Tracheal epithelial cell (primary cell): ENCODE results near the gene TBCCD1. TPM values are rescaled to one million over a fixed set of nuclear protein-coding genes. Genes with fewer than 3 reads are reported as not detected.

Experiments
- total RNA-seq: library from RNA; depleted of rRNA; stranded (reverse); fragments of >200 nt; gene quantifications from 2 replicates; pipeline ENCODE4 v1.2.1, GENCODE V29; 2014

TBCCD1 gene, protein sequence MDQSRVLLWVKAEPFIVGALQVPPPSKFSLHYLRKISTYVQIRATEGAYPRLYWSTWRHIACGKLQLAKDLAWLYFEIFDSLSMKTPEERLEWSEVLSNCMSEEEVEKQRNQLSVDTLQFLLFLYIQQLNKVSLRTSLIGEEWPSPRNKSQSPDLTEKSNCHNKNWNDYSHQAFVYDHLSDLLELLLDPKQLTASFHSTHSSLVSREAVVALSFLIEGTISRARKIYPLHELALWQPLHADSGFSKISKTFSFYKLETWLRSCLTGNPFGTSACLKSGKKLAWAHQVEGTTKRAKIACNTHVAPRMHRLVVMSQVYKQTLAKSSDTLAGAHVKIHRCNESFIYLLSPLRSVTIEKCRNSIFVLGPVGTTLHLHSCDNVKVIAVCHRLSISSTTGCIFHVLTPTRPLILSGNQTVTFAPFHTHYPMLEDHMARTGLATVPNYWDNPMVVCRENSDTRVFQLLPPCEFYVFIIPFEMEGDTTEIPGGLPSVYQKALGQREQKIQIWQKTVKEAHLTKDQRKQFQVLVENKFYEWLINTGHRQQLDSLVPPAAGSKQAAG
- total RNA-seq: 9.4 and 14.5 TPM in 2 replicates

GRCh38 chr3:186567072-186567921 lies at the start of gene TBCCD1:
TSS of gene TBCCD1 (minus strand) at chr3:186567339. CDS start at chr3:186564329, 3,010 bp downstream.

GRCh38 chr3:186612721-186613636 lies 45.8 kb upstream of the TBCCD1 start, which contains the start of gene AHSG:
TSS of gene AHSG (plus strand) at chr3:186613060. CDS start at chr3:186613142, 82 bp downstream.

GRCh38 chr3:186570096-186570940 lies 3.2 kb upstream of the TBCCD1 start, which contains the start of gene DNAJB11:
TSS of gene DNAJB11 (plus strand) at chr3:186570720. CDS start at chr3:186570898, 178 bp downstream.

DNA sequence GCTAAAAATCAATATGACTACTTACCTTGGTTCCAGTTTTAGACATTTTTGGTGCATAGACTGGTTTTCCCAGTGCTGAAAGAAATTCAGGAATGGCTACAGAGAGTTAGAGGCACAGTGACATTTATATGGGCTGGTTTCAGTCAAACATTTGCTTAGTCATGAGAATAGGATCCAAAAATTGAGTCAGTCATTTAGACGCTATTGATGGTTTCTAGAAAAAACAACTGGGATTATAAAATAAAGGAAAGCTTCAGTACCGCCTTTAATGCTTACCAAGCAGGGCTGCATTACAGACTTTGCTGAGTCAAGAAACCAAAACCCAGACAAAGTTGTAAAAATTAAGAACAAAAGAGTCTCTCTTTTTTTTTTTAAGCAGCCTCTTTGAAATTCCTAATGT lies 22.9 kb downstream of the TBCCD1 start, which contains the start of gene CRYGS:
Gene CRYGS, minus strand, starts transcription at position 100 of the 400 bp plus-strand sequence. Its CDS starts 54 bp downstream, at position 46.

Other genes starting within 250 kb of the TBCCD1 start
- 0.48 TPM in 1 of 2 replicates, not detected in the other for gene DGKG, start 205.1 kb downstream of the TBCCD1 start, total RNA-seq
- gene CRYGS, start 23.0 kb downstream of the TBCCD1 start, total RNA-seq: 0.43 and 0.48 TPM in 2 replicates
- 36.4 and 51.6 TPM in 2 replicates for gene DNAJB11, start 3.4 kb upstream of the TBCCD1 start, total RNA-seq
- gene AHSG, start 45.7 kb upstream of the TBCCD1 start, total RNA-seq: not detected in 2 replicates
- not detected in 2 replicates for gene FETUB, start 73.1 kb upstream of the TBCCD1 start, total RNA-seq
- gene HRG, start 98.7 kb upstream of the TBCCD1 start, total RNA-seq: not detected in 2 replicates
- not detected in 2 replicates for gene KNG1, start 150.0 kb upstream of the TBCCD1 start, total RNA-seq
- 511 and 723 TPM in 2 replicates for gene EIF4A2, start 216.2 kb upstream of the TBCCD1 start, total RNA-seq
- 13.6 and 16.4 TPM in 2 replicates for gene RFC4, start 239.1 kb upstream of the TBCCD1 start, total RNA-seq